Measurements from ENCODE around the gene NMNAT2.
"Not testable (repeated sequence)": the region's sequence is repeated elsewhere in the genome, so short reads cannot be mapped to it uniquely, and the experiment has no call there.

The NMNAT2 gene

DNA sequence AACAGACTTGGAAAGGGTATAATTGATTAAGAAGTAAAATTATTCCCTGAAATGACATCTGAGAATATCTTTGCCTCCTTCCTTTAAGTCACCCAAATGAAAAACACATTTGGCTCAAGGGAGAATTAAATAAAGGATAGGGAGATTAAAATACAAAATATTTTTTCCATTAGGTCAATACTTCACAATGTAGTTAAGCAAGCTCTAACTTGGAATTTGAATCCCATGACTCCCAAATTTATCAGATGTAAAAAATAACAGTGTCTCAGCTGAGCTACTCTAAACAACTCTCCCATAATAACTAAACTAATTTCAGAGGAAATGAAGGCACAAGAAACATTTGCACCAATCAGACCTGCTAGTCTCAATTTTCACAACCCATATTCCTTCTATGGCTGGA, 6.5 kb upstream of the NMNAT2 start:
- in situ Hi-C loops (cut with HindIII; ENCODE audit: low pct_ligation_motif_present, low pct_unique_long_range_greater_than_20kb, low sequenced_read_pairs) = no loop called here
- no peak for DNase-seq

DNA sequence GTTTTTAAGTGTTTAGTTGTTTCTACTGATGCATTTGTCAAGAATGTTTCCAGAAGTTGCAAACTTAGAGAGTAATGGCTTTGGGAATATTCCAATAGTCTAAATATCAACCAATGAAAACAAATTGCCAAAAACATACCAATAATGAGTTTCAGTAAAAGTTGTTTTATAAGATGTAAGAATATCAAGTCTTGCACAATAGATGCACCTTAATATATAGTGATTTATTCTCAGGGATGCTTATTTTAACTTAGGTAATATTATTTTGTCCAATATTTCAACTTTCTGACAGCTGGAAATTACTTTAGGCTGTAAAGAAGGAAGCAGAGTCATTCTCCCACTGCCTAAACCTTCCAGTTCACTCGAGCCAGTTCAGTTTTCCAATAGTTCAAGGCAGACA, 5.4 kb upstream of the NMNAT2 start:
- in situ Hi-C loops (cut with HindIII; ENCODE audit: low pct_ligation_motif_present, low pct_unique_long_range_greater_than_20kb, low sequenced_read_pairs) = no loop called here
- no peak for DNase-seq

DNA sequence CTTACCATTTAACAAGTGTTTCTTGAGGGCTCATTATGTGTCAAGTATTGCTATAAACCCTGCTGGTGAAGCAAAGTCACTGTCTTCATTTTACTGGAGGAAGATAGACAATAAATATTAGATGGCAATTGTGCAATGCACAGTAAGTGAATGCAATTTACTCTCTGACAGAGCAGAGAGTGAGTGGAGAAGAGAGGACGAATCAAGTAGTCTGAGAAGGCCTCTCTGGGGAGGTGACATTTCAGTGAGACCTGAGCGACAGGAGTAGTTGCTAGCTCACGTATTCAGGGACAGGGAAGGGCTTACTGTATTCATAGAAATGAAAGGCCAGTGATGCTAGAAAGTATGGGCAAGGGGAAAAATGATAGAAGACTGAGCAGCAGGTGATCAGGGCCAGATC, 1.2 kb upstream of the NMNAT2 start:
- in situ Hi-C loops (cut with HindIII; ENCODE audit: low pct_ligation_motif_present, low pct_unique_long_range_greater_than_20kb, low sequenced_read_pairs) = no loop called here
- no peak for DNase-seq

DNA sequence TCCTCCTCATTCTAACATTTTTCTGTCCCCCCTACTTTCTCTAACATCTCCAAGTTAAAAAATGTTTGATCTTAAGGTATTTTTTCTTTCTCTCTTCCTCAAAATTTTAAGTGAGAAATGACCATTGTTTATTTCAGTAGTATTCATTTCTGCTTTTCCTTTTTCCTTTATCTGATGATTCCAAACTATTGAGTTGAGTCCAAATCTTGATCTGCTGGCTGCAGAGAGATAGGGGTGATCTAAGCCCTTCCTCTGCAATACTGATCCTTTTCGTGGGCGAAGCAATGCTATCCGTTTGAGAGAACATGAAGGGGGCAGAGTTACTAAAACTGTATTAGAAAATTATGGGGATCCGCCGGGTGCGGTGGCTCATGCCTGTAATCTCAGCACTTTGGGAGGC, 516 bp upstream of the NMNAT2 start:
- in situ Hi-C loops (cut with HindIII; ENCODE audit: low pct_ligation_motif_present, low pct_unique_long_range_greater_than_20kb, low sequenced_read_pairs) = no loop called here

DNA sequence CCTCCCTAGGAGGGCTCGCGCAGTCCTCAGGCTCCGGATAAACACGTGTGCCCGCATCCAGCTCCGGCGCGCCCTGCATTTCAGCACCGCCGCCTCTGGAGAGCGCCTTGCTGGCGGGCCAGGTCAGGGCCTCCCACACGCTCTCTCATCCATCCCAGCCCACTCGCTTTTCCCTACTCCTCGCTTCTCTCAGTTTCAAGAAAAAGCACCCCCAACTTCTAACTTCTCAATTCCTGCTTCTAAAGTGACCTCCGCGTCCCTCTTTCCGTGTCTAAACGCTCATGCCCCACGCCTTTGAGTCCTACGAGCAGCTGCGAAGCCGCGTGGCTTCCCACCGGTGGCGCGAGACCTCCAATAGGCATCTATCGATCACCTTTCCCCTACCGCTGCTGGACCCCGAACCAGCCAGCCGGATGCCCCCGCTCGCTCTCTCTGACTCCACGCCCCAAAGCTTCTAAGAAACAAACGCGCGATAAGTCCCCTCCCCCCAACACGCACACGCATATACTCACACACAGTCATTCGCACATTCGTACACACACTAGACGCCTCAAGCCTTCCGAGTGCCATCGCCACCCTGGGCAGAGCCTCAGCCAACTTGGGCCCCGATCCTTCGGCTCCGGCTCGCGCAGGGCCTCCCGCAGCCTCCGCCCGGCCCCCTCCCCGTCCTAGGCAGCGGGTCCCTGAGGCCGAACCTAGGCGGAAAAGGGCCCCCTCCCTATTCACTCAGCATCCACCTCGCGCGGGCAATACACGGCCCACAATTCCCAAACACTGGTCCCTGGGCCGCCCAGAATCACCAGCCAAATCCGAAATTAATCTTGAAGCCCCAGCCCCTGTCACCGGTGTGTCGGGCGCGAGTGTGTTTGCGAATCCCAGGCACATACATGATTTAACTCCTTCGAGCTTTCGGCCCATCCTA, 1.1 kb downstream of the NMNAT2 start:
- peak; percentile 57 for DNase-seq
- in situ Hi-C loops (cut with HindIII; ENCODE audit: low pct_ligation_motif_present, low pct_unique_long_range_greater_than_20kb, low sequenced_read_pairs) = no loop called here

More for the DNA sequence above, 516 bp upstream of the NMNAT2 start:
- no peak for DNase-seq

DNA sequence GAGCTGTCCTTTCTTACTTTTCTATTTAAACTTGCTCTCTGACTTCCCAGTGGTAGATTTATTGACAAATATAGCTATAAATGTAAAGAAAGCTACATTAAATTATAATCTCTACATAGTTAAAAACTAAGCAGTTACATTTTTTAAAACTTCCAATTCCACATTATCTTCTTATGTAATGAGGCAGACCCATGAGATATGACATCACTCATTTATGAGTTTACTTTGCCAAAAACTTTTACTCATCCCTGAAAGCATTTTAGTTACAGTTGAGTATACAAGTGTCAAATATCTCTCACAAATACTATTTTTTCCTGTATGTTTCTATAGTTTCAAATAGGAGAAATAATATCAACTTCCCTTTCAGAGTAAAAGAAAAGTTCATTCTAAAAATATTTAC, 3.8 kb downstream of the NMNAT2 start:
- no peak for DNase-seq
- in situ Hi-C loops (cut with HindIII; ENCODE audit: low pct_ligation_motif_present, low pct_unique_long_range_greater_than_20kb, low sequenced_read_pairs) = no loop called here

DNA sequence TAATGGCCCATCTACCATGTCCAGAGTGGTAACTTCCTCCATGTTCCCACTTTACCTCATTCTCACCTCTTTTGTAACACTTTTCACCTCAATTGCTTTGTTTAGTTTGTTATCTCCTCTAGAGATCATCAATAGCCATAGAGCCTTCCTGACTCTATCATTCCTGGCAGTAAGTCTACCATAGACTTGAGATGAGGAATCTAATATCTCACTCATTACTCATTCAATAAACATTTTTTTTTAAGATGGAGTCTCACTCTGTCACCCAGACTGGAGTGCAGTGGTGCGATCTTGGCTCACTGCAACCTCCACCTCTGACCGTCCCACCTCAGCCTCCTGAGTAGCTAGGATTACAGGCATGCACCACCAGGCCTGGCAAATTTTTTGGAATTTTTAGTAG, 7.1 kb downstream of the NMNAT2 start:
- no peak for DNase-seq
- in situ Hi-C loops (cut with HindIII; ENCODE audit: low pct_ligation_motif_present, low pct_unique_long_range_greater_than_20kb, low sequenced_read_pairs) = no loop called here

DNA sequence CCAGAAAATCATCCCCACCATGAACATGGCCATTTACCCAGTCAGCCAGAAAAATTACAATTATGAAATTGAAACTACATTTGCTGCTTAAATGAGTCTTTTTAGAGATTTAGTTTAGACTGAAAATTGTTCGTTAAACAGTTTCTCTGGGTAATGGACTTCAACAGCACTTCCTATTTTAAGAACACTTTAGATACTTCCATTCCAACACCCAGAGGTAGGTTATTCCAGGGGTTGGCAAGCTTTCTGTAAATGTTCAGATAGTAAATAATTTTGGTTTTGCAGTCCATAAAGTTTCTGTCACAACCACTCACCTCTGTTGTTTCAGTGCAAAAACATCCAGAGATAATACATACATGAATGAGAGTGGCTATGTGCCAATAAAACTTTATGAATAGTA, 10.2 kb downstream of the NMNAT2 start:
- in situ Hi-C loops (cut with HindIII; ENCODE audit: low pct_ligation_motif_present, low pct_unique_long_range_greater_than_20kb, low sequenced_read_pairs) = no loop called here
- DNase-seq = no peak

DNA sequence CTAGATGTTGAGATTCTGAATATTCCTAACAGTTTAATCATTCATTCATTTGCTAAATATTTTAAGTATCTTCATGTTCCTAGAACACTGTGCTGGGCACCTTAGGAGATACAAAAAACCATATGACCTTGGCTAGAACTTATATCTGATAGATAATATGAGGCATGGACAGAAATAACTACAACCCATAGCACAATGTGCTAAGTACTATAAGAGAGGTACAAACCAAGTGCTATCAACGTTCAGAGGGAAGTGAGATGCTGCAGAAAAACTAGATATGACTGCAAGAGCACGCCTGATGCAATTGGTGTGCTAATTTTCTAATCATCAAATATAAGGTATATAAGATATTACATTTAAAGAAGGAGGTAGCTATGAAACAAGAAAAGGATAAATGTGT, 10.7 kb downstream of the NMNAT2 start:
- no peak for DNase-seq
- in situ Hi-C loops (cut with HindIII; ENCODE audit: low pct_ligation_motif_present, low pct_unique_long_range_greater_than_20kb, low sequenced_read_pairs) = no loop called here

DNA sequence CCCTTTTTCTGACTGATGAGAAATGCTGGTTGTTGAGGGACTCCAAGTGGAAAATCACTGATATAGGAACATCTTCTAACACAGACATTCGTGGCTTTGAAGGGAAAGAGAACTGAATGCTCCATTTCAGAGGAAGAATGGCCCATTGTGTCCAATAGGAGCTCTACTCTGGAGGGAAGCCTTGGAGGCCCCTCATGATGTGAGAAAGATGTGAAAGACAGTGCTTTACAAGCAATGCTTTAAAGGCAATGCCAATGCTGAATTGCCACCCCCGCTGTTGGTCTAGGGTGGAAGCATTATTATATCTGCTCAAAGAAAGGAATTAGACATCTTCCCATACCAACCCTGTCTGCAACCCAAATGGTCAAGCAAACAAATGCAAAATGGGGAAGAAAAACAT, 13.7 kb downstream of the NMNAT2 start:
- in situ Hi-C loops (cut with HindIII; ENCODE audit: low pct_ligation_motif_present, low pct_unique_long_range_greater_than_20kb, low sequenced_read_pairs) = no loop called here

DNA sequence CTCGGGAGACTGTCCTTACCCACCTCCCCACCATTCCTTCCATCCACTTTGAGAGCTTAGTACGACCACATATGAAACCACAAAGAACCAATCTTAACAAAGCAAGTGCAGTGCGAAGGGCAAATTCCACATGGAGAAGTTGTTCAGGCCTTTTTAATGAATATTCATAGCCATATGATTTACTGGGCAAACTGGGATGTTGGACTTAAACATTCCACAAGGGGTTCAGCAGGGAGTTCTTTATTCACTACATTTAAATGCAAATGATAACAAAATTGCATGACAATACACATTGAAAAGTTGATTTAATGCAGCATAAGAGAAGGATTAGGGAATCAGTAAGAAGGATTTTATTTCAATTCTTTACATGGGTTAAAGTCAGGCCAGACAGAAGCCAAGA, 14.7 kb downstream of the NMNAT2 start:
- in situ Hi-C loops (cut with HindIII; ENCODE audit: low pct_ligation_motif_present, low pct_unique_long_range_greater_than_20kb, low sequenced_read_pairs) = no loop called here
- no peak for DNase-seq

More for the DNA sequence above, 13.7 kb downstream of the NMNAT2 start:
- no peak for DNase-seq

DNA sequence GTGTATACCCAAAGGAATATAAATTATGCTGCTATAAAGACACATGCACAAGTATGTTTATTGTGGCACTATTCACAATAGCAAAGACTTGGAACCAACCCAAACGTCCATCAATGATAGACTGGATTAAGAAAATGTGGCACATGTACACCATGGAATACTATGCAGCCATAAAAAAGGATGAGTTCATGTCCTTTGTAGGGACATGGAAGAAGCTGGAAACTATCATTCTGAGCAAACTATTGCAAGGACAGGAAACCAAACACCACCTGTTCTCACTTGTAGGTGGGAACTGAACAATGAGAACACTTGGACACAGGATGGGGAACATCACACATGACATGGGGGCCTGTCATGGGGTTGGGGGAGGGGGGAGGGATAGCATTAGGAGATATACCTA, 16.6 kb downstream of the NMNAT2 start:
- DNase-seq; in situ Hi-C loops (cut with HindIII; ENCODE audit: low pct_ligation_motif_present, low pct_unique_long_range_greater_than_20kb, low sequenced_read_pairs): not testable (repeated sequence)

DNA sequence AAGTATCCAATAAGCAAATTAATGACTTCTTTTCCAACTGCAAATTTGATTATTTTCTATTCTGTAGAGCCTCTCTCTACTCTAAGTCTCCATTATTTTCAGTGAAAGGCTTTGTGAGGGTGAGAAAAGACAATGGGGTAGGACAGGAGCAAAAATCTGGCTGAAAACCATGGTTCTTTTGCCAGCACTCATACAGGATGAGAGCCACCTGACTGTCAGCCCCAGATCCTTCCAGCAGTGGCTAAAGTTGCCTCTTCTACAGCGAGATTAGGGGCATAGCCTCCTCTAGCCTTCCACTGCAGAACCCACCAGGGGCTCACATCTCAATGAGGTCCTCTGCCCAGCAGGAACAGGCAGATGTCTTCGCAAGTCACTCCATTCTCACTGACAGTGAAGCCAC, 23.7 kb downstream of the NMNAT2 start:
- in situ Hi-C loops (cut with HindIII; ENCODE audit: low pct_ligation_motif_present, low pct_unique_long_range_greater_than_20kb, low sequenced_read_pairs) = no loop called here
- no peak for DNase-seq

DNA sequence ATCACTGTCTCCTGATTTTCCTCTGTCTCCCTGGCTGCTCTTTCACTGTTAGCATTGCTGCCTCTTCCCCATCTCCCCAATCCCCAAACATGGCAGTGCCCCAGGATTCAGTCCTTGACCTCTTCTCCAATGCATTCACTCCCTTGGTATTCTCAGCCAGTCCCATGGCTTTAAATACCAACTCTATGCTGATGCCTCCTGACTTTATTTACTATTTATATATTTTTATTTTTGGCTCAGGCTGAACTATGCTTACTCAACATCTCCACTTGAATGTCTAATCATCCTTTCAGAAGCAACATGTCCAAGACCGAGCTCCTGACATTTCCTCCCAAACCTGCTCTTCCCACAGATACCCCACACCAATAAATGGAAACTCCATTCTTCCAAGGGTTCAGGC, 26.3 kb downstream of the NMNAT2 start:
- DNase-seq = no peak
- in situ Hi-C loops (cut with HindIII; ENCODE audit: low pct_ligation_motif_present, low pct_unique_long_range_greater_than_20kb, low sequenced_read_pairs) = no loop called here

DNA sequence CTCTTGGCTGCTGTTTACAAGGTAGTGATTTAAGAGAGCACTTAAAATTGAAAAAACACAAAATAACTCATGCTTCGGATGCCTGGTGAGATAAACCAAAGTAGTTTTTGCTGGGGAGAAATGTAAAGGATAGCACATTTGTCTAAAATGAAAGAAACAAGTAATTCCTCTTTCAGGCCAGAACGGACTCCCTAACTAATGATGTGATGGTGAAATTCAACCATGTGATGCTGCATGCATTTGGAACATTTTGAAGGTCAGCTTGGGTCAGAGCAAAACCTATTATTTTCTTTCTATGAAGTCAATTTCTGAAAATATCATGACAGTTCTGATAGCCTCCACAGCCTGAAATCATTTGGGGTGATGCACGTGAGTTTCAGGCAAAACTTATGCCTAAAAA, 27.6 kb downstream of the NMNAT2 start:
- in situ Hi-C loops (cut with HindIII; ENCODE audit: low pct_ligation_motif_present, low pct_unique_long_range_greater_than_20kb, low sequenced_read_pairs) = no loop called here
- DNase-seq = no peak

DNA sequence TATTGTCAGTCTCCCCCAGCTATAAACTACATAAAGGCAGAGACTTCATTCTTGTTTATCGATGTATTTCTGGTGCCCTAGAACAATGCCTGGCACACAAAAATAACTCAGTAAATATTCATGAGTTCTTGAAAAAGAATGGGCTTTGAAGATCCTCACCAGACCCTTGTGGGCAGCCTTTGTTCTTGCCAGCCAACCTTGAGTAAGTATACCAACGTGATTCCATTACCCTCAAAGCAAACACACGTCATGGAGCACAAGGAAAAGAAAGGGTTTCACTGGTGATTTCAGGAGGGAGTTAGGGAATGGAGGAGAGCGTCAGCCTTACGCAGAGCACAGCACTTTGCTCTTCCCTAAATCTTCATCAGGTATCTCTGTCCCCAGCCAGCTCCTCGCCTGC, 29.4 kb downstream of the NMNAT2 start:
- in situ Hi-C loops (cut with HindIII; ENCODE audit: low pct_ligation_motif_present, low pct_unique_long_range_greater_than_20kb, low sequenced_read_pairs) = no loop called here
- no peak for DNase-seq

DNA sequence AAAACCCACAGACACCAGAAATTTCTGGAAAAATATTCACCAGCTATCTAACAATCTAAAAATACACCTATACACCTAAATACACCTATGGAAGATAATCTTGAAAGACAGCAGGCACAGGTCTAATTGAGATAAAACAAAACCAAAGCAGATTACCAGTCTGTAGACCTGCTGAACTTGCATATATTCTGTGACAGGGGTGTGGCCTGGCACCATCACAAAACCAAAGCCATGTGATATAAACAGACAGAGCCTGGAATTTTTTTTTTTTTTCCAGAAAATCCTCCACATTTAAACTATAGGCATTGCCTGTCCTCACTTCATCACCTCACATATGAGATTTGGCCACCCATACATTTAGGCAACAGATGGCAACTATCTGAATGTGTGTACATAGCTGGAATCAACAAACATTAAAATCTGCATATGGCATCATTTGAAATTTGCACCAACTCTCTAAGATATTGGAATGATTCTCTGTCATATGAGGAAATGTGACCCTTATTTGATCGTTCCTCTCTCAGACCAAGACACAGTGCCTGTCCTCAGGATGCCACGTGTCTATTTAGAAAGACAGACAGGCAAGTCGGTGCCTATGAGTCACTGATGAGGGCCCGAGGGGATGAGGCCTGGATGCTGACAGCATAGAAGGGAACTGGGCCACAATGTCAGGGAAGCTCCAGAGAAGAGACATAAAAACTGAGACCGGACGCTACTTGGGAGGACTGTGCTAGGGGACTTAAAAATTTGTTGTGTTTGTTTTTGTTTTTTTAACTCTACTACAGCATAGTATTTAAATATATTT, 32.6 kb downstream of the NMNAT2 start:
- DNase-seq = no peak
- in situ Hi-C loops (cut with HindIII; ENCODE audit: low pct_ligation_motif_present, low pct_unique_long_range_greater_than_20kb, low sequenced_read_pairs) = no loop called here

DNA sequence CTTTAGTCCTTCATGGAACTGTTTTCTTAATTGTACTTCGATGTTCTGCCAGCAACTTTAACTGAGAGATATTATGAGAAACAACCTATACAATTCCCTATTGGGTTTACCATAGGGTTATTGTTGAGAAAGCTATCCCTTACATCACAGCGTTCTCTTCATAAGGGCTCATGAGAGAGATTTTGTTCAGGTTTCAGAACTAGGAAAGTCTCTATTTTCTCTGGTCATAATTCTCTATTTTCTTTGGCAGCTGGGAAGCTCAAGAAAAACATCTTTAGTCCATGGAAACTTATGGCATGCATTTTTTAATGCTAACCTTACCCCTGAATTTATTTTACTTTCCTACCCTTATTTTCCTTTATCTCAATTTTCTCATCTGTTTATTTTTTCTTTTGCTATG, 38.2 kb downstream of the NMNAT2 start:
- DNase-seq = no peak
- in situ Hi-C loops (cut with HindIII; ENCODE audit: low pct_ligation_motif_present, low pct_unique_long_range_greater_than_20kb, low sequenced_read_pairs) = no loop called here

DNA sequence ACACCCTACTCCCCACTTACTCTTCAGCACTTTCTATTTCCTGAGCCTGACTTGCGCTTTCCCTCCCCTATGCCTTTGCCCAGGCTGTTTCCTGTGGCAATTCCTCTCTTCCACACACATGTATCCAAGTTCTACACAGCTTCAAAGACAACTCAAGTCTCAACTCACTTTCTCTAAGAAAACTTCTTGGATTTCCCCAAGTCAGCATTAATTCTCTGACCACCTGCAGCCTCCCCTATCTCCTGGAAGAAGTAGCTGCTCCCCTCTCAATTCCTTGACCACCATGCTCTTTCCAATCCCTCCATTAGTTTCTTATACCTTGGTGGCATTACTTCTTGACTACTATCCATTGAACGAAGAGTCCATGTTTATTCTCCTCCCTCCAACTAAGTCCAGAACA, 42.8 kb downstream of the NMNAT2 start:
- in situ Hi-C loops (cut with HindIII; ENCODE audit: low pct_ligation_motif_present, low pct_unique_long_range_greater_than_20kb, low sequenced_read_pairs) = no loop called here

DNA sequence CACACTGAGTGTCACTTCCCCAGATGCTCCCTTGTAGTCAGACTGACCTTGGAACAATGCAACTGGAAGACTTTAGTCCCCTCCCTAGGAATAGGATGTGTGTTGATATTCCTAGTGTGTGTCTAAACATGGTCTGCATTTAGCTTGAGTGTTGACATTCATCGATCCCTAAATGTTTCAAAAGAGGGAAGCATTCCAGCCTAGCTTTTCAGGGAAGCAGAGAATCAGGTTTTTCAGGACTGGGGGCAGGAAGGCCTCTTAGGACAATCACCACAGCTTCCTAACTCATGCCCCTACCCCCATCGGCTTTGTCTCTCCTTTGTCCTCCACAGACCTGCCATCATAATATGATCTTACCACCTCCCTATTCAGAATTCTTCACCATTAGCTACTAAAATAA, 43.4 kb downstream of the NMNAT2 start:
- in situ Hi-C loops (cut with HindIII; ENCODE audit: low pct_ligation_motif_present, low pct_unique_long_range_greater_than_20kb, low sequenced_read_pairs) = no loop called here
- no peak for DNase-seq

More for the DNA sequence above, 42.8 kb downstream of the NMNAT2 start:
- DNase-seq = no peak
